D721Med (cell line): ENCODE results near the gene SLC5A10.

ENCODE experiments used
- DNase-seq: peaks from one replicate; pipeline ENCODE4 v3.0.0; 2011; ENCODE audit warnings: low spot score; ENCODE audit not compliant: insufficient read length
- FAIRE-seq: peaks from 2 replicates; lab custom pipeline; 2011; peaks lifted over from hg19 to GRCh38; lab: Jason Lieb, UNC
- TF ChIP-seq, protein P1 (sequence below): IDR thresholded peaks from 2 replicates; pipeline ENCODE4 v1.5.1; 2012; ENCODE audit warnings: mild to moderate bottlenecking, control low read depth; ENCODE audit not compliant: insufficient read depth; ENCODE audit errors: missing control alignments

The SLC5A10 gene

DNA sequence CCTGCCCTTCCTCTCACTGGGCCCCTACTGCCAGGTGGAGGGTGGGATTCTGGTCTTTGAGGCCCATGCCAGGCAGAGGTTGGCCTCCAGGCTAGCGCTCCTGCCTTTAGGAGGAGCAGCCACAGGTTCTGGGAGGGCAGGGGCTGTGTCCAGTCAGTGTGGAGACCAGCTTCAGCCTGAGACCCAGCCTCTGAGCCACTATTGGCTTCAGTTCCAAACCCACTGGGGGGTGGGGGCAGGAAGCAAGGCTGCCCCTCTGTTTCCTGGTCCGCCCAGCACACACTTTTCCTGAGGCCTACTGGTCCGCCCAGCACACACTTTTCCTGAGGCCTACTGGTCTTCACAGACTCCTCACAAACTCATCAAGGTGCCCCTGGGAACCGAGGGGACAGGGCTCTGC, 16.4 kb downstream of the SLC5A10 start:
- FAIRE-seq, result no peak
- TF ChIP-seq, protein P1, sequence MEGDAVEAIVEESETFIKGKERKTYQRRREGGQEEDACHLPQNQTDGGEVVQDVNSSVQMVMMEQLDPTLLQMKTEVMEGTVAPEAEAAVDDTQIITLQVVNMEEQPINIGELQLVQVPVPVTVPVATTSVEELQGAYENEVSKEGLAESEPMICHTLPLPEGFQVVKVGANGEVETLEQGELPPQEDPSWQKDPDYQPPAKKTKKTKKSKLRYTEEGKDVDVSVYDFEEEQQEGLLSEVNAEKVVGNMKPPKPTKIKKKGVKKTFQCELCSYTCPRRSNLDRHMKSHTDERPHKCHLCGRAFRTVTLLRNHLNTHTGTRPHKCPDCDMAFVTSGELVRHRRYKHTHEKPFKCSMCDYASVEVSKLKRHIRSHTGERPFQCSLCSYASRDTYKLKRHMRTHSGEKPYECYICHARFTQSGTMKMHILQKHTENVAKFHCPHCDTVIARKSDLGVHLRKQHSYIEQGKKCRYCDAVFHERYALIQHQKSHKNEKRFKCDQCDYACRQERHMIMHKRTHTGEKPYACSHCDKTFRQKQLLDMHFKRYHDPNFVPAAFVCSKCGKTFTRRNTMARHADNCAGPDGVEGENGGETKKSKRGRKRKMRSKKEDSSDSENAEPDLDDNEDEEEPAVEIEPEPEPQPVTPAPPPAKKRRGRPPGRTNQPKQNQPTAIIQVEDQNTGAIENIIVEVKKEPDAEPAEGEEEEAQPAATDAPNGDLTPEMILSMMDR, result no peak
- DNase-seq, result no peak

GRCh38 chr17:18968945-18969887, 17.3 kb downstream of the SLC5A10 start:
- FAIRE-seq, result no peak
- no peak for DNase-seq
- TF ChIP-seq, protein P1, result no peak

GRCh38 chr17:18970582-18971480, 18.9 kb downstream of the SLC5A10 start:
- FAIRE-seq, result no peak
- no peak for DNase-seq
- TF ChIP-seq, protein P1, result no peak

DNA sequence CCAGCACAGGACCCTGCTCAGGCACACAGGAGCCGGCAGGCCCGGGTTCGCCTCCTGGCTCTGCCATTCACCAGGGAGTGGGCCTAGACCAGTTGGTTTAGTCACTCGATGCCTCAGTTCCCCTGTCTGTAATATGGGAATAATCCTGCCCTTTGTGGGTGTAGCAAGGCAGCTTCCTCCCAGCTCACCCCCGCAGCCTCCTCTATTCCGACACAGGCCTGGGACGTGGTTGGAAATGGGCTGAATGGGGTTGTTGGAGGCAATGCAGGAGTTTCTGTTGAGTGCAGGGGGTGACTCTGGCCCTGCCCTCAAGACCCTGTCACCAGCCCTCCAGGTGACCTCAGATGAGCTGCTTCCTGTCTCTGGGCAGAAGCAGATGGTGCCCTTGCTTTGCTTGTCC, 19.8 kb downstream of the SLC5A10 start:
- FAIRE-seq (no peak), DNase-seq (no peak)
- TF ChIP-seq, protein P1, result no peak

GRCh38 chr17:18974407-18975149, 22.6 kb downstream of the SLC5A10 start:
- no peak for DNase-seq
- no peak for FAIRE-seq
- TF ChIP-seq, protein P1, result no peak

DNA sequence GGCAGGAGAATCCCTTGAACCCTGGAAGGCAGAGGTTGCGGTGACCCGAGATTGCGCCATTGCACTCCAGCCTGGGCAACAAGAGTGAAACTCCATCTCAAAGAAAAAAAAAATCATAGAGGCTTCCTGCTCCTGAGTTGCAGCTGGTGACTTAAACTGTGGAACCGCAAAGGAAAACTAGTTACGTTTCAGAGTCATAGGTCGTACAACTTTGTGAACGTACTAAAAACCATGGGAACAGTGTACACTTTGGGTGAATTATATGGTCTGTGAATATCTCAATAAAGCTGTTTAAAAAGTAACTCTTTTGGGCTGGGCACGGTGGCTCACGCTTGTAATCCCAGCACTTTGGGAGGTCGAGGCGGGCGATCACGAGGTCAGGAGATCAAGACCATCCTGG, 23.6 kb downstream of the SLC5A10 start:
- no peak for FAIRE-seq
- TF ChIP-seq, protein P1, result no peak
- no peak for DNase-seq
